SKM-1 treated with dmso at 0.1 percent for 144 hours (cell line): ENCODE results near the gene SAMD14.

Experiments
- DNase-seq: peaks from one replicate; lab custom pipeline; 2025; ENCODE audit not compliant: unreplicated experiment; lab: John Stamatoyannopoulos, UW

Gene SAMD14

GRCh38 chr17:50165466-50165865 is 35.5 kb upstream of the SAMD14 start:
- DNase-seq = no peak

GRCh38 chr17:50165066-50165465 is 35.1 kb upstream of the SAMD14 start:
- no peak for DNase-seq

GRCh38 chr17:50164697-50164988 is 34.7 kb upstream of the SAMD14 start:
- DNase-seq = no peak

GRCh38 chr17:50163843-50164696 is 34.1 kb upstream of the SAMD14 start:
- no peak for DNase-seq

DNA sequence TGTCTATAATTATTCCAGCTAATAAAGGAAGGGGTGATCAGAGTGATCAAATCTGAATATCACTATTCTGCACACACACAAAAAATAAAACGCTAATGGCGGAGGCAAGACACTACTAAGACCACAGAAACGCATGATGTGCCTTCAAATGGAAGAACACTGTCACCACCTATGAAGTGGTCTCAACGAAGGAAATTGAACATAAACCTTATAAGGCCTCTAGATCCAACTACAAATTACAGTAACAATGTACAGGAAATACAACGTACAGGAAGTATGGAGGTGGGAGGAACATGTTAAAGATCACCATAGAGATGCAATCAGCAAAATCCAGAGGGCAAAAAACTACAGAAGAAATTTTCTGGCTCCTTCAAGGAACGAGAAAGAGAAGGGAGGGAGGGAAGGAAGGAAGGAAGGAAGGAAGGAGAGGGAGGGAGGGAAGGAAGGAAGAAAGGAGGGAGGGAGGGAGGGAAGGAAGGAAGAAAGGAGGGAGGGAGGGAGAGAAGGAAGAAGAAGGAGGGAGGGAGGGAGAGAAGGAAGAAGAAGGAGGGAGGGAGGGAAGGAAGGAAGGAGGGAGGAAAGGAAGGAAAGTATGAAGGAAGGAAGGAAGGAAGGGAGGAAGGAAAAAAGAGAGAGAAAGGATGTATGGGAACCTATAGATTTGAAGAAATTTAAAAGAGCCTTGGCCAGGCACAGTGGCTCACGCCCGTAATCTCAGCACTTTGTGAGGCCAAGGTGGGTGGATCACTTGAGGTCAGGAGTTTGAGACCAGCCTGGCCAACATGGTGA is 32.7 kb upstream of the SAMD14 start:
- DNase-seq = no peak

DNA sequence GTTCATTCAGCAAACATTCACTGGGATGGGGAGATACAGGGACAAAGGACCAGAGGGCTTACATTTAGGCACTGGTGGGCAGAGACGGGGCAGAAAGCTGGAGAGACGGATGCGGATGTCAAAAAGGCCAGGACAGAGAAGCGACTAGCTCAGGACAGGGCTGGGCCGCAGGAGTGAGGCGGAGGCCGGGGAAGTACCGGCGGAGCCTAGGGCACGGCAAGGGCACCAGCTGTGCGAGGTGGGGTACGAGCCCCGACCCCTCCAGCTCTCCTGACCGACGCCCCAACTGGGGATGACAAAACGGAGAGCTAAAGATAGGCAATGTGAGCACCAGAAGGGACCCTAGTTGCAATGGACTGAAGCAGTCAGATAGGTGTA is 31.9 kb upstream of the SAMD14 start:
- DNase-seq = no peak

- peak; percentile 84 for DNase-seq
These were observed 31.3 kb upstream of the SAMD14 start for GRCh38 chr17:50161023-50161910.

DNA sequence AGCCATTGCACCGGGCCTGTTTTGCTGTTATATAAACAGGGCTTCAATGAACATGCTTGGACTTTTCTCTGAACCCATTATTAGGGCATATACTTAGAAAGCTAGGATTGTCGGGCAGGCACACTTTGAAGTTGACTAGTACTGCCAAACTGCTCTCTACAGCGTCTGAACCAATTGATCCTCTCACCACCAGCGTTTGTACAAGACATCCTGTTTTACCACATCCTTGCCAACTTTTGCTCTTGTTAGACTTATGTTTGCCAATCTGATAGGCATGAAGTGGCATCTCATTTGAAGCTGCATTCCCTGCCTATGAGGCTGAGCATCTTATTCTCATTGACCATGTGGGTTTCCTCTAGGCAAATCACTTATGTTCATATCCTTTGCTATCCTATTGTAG is 27.9 kb upstream of the SAMD14 start:
- no peak for DNase-seq

GRCh38 chr17:50155115-50155819 is 25.3 kb upstream of the SAMD14 start:
- DNase-seq = no peak

GRCh38 chr17:50154604-50155003 is 24.6 kb upstream of the SAMD14 start:
- DNase-seq = no peak

- DNase-seq = no peak
These were observed 24.0 kb upstream of the SAMD14 start for GRCh38 chr17:50153650-50154575.

DNA sequence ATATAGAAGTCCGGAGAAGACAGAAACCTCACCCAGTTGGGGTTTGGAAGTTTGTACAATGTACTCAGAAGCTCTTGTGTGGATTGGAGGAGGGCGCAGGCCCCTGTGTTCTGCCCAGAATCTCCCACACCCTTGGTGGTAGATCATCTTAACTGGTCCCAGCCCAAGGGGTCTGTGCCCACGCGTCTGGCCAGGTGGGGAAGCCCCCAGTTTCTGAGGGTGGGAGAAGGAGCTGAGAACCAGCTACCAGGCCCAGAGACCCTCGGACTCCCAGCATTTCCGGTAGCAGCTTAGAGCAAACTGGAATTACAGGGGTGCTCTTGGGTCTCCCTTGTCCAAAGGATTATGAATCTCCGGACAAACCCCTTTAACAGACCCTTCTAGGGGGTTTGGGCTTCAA is 22.8 kb upstream of the SAMD14 start:
- no peak for DNase-seq

- peak; percentile 72 for DNase-seq
These were observed 22.1 kb upstream of the SAMD14 start for GRCh38 chr17:50151937-50152547.

GRCh38 chr17:50151041-50151936 is 21.3 kb upstream of the SAMD14 start:
- DNase-seq = peak; percentile 89

DNA sequence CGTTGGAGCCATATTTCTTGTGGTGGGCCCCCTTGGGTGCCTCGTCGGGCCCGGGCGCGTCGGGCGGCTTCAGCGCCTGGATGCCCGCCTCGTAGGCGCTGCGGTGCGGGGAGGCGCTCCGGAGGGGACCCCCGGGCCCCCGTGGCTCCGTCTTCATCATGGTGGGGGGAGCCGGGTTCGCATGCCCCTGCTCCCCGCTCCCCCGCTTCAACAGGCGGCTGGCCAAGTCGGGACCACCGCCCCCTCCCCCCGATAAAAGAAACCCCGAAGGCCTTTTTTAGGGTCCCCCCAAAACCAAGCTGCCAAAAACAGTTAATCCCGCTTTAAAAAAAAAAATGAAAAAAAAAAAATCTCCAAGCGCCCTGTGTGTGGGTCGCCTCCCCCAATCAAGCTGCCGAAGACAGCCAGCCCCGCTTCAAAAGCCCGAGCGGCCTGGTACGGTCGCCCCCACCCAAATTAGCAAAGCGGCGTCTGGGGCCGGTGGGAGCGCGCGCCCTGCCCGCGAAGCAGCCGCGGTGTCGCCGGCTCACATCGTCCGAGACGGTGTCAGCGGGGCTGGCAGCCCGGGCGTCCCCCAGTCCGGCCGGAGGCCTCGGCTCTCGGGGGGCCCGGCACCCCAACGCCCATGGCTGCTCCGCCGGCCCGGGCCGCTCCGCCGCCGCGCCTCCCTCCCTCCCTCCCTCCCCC is 20.5 kb upstream of the SAMD14 start, which contains the start of gene PPP1R9B:
Gene PPP1R9B, minus strand, starts transcription at position 324 of the 687 bp plus-strand sequence. Its CDS starts 164 bp downstream, at position 160.
- no peak for DNase-seq

GRCh38 chr17:50149417-50150353 is 19.7 kb upstream of the SAMD14 start:
- no peak for DNase-seq

DNA sequence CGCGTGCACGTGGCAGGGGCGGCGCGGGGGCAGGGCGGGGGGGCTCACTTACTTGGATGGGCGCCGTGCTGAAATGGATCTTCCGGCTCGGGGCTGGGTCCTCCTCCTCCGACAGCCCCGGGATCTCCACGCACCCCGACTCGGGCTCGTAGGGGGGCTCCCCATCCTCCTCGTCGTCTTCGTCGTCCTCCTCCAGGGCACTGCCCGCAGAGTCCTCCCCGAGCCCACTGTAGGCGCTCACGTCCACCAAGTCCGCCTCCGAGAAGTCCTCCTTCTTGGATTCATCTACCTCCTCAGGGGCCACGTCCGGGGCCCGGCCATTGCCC is 19.1 kb upstream of the SAMD14 start:
- DNase-seq = peak; percentile 38
